HG03135 (cell line): Measurements from ENCODE around the gene SLC25A26.
"Not testable (repeated sequence)": the region's sequence is repeated elsewhere in the genome, so short reads cannot be mapped to it uniquely, and the experiment has no call there.

ENCODE experiments used
- ATAC-seq: cut with Tn5 transposase; IDR thresholded peaks from one replicate; pipeline ENCODE4 v1.9.1; 2021; ENCODE audit warnings: mild to moderate bottlenecking, moderate library complexity; ENCODE audit not compliant: unreplicated experiment

SLC25A26 gene

GRCh38 chr3:66226093-66226492 is 5.3 kb downstream of the SLC25A26 start:
- ATAC-seq: not testable (repeated sequence)

DNA sequence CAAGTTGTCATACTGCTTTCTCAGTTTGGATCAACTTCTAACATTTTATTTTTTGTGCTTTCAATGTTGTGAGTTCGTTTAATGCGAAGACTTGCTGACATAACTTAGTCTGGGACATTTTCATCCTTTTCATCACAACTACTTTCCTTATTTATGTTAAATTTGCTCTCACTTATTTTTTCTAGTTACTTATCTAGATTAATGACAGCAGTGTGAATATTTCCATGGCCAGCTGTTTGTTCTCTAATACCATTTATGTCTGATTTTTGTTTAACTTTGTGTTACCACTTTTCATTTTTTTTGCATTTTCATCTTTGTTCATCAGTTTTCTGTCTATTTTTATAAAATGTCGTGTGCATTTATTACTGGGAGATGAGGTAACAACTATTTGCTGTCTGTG is 6.2 kb downstream of the SLC25A26 start:
- ATAC-seq: no peak

- no peak for ATAC-seq
Measured at GRCh38 chr3:66227915-66228314, 7.1 kb downstream of the SLC25A26 start.

GRCh38 chr3:66228707-66229106 is 7.9 kb downstream of the SLC25A26 start:
- no peak for ATAC-seq

- ATAC-seq: no peak
Measured at GRCh38 chr3:66229931-66230330, 9.1 kb downstream of the SLC25A26 start.

DNA sequence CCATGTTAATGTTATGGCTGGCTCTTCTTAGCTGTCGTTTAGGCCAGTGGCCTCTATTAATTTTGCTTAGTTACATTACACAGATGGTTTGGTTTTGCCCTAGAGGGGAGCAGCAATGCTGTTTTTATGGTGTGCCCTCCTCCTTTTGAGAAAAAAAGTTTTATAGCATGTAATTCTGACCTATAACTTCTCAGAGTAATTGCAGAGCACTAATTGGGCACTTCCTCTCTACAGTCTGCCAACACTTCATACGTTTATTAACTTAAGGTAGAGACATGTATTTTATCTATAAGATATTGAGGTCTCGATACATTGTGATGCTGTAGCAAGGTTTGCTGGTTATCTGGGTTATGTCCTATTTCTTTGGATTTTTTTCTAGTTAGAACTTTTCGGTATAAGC is 12.2 kb downstream of the SLC25A26 start:
- ATAC-seq: no peak

- ATAC-seq: no peak
Measured at GRCh38 chr3:66236281-66236680, 15.5 kb downstream of the SLC25A26 start.

GRCh38 chr3:66237552-66237951 is 16.8 kb downstream of the SLC25A26 start:
- no peak for ATAC-seq

GRCh38 chr3:66239513-66240123 is 18.8 kb downstream of the SLC25A26 start:
- ATAC-seq: no peak

DNA sequence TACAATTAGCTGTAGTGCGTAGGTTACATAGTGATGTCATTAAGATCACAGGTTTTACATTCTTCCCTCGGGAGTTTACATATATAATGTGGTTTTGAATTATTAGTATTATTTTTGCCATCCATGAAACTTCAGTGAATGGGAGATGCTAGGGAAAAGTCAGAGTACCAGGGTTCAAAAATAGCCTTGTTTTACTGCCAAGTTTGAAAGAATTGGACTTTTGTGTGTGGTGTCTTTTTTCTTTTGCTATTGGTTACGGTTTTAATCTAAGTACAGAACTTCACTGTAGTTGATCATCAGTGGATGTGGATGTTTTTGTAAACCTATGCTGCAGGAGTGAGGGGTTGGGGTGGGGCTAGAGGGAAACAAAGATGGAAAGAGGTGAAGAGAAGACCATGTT is 20.7 kb downstream of the SLC25A26 start:
- ATAC-seq: no peak

- ATAC-seq: no peak
Measured at GRCh38 chr3:66242788-66243464, 22.1 kb downstream of the SLC25A26 start.

GRCh38 chr3:66248641-66249040 is 27.8 kb downstream of the SLC25A26 start:
- no peak for ATAC-seq

- no peak for ATAC-seq
Measured at GRCh38 chr3:66253790-66254620, 33.2 kb downstream of the SLC25A26 start.

DNA sequence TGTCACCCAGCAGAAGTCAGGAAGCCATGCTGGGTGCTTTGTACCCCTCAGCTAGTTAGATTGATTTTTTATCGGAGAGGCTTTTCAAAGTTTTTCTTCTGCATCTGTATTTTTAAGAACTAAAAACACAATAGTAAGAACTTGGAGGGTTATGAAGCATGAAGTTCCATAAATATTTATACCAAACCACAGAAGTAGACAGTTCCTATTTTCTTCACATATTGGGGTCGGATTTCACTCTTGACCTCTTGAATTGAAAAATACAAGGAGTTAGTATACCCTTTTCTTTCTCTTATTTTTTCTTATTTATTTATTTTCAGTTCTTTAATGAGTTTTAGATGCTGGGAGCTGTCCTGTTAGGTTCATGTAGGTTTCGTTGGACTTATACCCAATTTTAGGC is 35.1 kb downstream of the SLC25A26 start:
- no peak for ATAC-seq

DNA sequence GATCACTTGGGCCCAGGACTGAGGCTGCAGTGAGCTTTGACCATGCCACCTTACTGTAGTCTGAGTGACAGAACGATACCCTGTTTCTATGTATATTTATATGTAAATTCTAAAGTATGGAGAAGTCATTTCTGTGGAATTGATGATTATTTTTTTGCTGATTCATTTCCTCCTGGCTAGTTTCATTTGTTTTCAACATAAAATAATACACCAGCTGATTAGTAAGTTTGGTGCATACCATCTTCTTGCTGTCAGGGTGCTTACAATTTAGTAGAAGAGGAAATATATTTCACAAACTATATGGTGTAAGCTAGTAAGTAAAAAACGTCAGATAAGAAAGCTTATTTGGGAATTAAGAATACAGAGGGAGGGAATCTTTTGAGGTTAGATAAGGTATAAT is 36.0 kb downstream of the SLC25A26 start:
- ATAC-seq: no peak

GRCh38 chr3:66259566-66260255 is 38.9 kb downstream of the SLC25A26 start:
- ATAC-seq: no peak

DNA sequence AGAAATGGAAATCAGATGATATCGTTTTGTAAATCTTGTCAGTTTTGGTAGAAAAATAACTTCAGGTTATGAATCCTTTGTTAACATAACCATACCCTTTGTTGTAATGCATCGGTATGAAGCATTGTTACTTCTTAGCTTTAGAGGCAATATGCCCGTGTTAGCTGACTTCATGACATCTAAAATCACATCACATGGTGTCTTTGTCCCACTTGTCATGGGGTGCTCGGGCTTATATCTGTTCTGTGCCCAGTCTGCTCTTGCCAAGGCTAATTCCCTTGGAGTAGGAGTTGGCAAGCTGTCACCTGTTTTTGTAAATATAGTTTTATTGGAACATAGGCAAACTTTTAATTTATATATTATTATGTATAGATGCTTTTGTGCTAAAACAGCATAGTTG is 39.6 kb downstream of the SLC25A26 start:
- no peak for ATAC-seq

DNA sequence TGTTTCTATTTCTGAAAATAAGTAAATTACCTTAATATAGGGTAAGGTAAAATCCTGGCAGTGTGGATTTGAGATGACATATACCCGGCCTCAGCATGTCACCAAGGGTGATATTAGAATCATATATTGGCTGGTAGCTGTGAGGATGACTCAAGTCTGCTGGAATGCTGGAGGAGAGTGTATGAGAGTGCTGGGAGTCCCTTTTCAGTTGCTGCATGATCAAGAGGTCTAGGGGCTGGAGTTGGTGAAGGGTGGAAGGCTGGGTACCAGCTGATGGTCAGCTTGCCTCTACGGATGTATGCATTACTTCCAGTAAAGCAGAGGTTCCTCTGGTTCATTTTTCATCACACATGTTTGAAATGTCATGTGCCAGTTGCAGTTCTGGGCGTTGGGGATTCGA is 40.6 kb downstream of the SLC25A26 start:
- ATAC-seq: no peak

- ATAC-seq: no peak
Measured at GRCh38 chr3:66265649-66266048, 44.8 kb downstream of the SLC25A26 start.

- no peak for ATAC-seq
Measured at GRCh38 chr3:66266551-66266950, 45.8 kb downstream of the SLC25A26 start.

GRCh38 chr3:66267031-66267430 is 46.2 kb downstream of the SLC25A26 start:
- ATAC-seq: peak; percentile 64
